Measurements from ENCODE around the gene MAD1L1.
A peak's percentile ranks its signal among the peaks of the same experiment; 100 is the strongest.

Gene MAD1L1

DNA sequence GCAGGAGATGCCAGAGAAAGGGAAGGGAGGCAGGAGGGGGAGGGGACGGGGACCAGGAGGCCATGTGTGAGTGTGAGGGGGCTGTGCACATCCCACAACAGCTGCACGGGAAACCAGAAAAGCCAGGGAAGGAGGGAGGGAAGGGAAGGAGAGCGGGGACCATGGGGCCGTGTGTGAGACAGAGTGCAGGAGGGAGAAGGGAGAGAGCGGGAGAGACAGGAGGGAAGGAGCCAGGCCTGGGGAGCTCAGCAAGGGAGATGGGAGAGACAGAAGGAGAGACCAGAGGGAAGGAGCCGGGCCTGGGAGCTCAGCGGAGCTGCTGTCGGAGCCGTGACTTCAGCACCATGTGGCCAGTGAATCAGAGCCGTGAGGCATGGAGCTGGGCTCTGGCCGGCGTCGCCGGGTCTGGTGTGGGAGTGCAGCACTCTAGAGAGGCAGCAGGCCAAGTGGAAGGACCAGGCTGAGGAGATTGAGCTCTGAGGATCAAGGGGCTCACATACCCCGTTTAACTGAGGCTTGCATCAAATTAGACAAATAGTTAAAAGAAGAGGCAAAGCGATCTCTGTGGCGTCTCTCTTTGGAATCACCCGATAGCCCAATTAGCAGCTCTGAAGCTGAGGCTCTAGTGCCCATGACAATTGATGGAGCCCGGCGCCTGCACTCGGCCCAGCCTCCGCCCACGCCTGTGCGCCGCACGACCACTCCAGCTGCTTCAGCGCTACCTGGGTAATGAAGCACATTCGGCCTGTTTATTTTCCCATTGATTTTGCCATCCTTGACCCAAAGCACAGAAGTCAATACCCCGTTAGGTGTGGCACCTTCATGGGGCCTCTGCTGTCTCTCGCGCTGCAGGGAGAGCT, 150.4 kb downstream of the MAD1L1 start:
- no peak for DNase-seq

DNA sequence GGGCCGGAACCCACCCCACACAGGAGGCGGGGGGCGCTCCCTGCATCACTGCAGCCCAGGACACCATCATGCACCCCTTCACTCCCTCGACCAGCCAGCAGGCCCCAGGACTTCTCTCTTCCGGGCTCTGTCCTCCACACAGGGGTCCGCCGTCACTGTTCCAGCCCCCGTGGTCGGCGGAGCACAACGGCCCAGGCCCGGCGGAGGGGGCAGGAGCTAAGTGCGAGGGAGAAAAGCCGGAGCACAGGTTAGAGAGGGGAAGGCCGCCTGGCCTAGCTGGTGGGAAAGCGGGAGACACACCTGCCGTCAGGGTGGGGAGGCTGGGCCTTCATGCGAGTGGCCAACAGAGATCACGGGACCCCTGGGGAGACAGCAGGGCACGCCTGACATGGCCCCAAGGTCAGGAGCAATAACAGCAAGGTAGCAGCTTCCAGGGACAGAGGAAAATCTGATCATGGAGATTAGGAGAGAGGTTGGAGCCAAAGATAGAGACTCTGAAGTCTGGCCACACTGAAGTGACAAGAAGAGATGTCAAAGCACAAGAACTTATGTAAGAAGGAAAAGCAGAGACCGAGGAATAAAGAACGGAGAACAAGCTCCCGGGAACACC, 151.1 kb downstream of the MAD1L1 start:
- no peak for DNase-seq

DNA sequence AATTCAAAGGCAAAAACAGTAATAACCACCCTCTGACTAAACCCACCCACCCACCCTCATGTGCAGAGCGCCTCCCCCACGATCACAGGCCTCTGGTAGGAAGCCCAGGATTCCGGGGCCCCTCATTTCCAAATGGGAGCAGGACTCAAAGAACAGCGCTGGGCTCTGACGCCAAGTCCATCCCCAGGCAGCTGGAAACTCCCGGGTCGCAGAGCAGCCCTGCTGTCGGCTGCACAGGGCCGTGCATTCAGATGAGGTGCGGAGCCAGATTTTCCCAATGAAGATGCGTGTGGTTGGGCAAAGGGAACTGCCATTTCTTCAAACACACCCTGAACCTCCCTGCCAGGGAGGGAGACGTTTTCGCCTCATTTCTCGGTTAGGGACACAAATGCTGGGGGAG, 152.3 kb downstream of the MAD1L1 start:
- no peak for DNase-seq

- DNase-seq, result no peak
Observed at GRCh38 chr7:2080060-2080387, 152.7 kb downstream of the MAD1L1 start.

- DNase-seq, result no peak
Observed at GRCh38 chr7:2079332-2080059, 153.2 kb downstream of the MAD1L1 start.

DNA sequence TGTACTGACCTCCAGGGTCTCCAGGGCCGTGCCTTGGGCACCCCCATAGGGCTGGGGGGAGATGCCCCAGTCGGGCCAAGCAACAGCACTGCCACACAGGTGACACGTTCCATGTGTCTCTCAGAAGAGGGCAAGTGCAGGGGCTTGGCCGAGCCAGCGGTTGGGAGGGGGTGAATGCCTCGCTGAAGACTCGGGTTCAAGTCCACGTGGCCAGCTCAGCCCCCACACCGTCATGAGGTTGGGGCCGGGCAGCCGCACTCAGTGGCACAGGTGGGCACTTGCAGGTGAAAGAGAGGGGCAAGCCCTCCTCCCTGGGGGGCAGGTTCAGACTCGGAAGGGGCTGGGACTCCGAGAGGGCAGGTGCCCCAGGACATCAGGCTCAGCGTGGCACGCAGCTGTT, 153.8 kb downstream of the MAD1L1 start:
- DNase-seq, result no peak

- DNase-seq, result no peak
Observed at GRCh38 chr7:2076649-2077064, 156.1 kb downstream of the MAD1L1 start.

- no peak for DNase-seq
Observed at GRCh38 chr7:2075811-2076210, 156.9 kb downstream of the MAD1L1 start.

DNA sequence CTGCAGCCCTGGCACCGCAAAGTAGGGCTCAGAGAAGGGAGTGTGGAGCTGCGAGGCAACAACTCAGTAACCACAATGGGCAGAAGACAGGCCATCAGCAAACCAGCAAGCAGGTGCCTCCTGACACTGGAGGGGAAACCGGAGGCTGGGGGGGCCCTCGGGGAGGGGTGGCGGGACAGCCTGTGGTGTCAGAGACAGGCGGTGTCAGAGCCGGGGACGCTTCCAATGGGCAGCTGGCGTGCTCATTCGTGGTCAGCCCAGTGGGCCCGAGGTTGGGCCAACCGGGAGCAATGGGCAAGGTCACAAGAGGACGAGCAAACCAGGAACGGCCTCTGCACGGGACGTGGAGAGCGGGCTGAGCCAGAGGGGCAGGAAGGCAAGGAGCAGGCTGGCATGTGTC, 158.1 kb downstream of the MAD1L1 start:
- no peak for DNase-seq

DNA sequence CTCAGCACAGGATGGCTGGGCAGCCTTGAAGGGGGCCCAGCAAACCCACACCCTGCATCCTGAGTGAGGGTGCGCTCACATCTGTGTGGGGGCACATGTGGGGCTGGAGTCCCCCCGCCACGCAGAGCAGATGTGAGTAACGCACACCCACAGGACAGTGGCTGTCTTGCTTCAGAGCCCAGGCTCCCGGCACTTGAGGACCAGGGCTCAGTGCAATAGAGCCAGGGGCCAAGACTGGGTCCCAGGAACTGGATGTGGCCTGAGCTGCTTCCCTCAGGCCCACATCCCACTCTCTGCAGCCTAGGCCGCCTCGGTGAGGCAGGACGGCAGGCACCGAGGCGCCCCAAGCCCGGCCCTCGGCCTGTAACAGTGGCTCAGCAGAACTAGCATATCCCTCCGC, 159.9 kb downstream of the MAD1L1 start:
- no peak for DNase-seq

DNA sequence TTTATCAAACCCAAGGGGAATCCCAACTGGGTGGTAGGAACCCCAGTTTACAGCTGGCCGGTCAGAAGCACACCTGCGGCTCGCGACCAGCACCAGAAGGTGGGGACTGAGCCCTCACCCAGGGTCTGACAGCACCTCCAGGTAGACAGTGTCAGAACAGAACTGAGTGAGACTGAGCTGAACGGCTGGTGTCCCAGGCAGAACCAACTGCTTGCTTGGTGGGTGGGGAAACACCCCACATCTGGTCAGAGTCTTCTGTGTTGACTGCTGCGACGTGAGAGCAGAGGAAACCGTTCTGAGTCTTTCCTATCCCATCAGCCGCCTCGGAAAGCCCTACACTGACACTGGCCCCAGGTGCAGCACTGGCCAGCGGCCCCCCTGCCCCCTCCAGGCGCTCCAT, 160.7 kb downstream of the MAD1L1 start:
- no peak for DNase-seq

- no peak for DNase-seq
Observed at GRCh38 chr7:2071133-2071832, 161.5 kb downstream of the MAD1L1 start.

GRCh38 chr7:2070151-2070763, 162.5 kb downstream of the MAD1L1 start:
- DNase-seq, result no peak

- DNase-seq, result no peak
Observed at GRCh38 chr7:2069472-2069860, 163.3 kb downstream of the MAD1L1 start.

- no peak for DNase-seq
Observed at GRCh38 chr7:2068693-2069471, 163.9 kb downstream of the MAD1L1 start.

- peak; percentile 16 for DNase-seq
Observed at GRCh38 chr7:2066251-2066919, 166.4 kb downstream of the MAD1L1 start.

DNA sequence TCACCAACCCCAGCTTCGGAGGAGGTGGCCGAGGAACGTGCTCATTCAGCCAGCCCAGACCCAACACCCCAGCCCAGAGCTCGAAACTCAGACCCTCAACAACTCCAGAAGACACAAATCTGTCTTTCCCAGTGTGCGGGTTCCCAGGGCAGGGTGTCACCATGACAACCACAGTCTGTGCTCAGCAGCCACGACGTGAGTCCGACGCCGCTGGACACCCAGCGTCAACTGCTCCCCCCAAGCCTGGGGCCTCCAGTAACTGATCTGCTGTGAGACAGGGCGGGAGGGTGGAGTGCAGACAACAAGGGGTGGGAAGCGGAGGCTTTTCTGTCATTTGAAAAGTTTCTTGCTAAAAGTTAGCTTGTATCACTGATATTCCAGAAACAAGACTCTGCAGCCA, 167.2 kb downstream of the MAD1L1 start:
- DNase-seq, result no peak

DNA sequence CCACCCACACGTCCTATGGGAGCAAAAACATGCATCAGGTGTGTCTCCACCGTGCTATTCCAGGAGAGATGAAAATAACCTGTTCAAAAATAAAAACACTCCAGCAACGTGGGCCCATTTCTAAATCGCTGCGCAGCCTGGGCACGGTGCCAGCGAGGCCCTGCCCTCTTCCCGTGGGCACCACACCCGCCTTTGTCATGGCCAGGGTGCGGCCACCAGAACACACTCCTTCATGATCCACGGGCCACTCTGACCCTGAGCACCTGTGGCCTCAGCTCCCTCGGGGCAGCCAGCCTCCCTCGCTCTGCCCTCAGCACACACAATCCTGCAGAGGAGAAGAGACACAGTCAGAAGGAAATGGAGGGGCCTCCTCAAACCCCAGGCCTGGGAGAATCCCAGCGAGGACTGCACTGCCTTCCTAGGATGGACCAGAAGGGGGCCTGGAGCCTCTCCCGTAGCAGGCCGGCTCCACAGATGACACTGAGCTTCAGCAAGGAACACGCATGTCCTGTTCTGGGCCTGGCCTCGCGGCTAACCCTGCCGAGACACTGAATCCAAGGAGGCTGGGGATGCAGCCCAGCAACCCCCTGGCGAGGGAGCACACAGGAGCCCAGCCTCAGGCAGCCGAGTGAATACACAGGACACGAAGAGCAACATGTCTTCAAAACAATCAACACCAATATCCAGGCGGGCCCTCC, 169.0 kb downstream of the MAD1L1 start:
- no peak for DNase-seq

GRCh38 chr7:2062648-2063047, 170.1 kb downstream of the MAD1L1 start:
- no peak for DNase-seq

- DNase-seq, result no peak
Observed at GRCh38 chr7:2060701-2061100, 172.0 kb downstream of the MAD1L1 start.

Measured in activated CD4-positive, alpha-beta T cell treated with anti-CD3 and anti-CD28 coated beads for 1 hour (primary cell).